ENCODE measurements around the gene ADGRG6. TPM values are rescaled to one million over a fixed set of nuclear protein-coding genes. Genes with fewer than 3 reads are reported as not detected.

The ADGRG6 gene
- total RNA-seq, 3 donors from 2014 or later = 8.2 to 29.6 (median 28.5) TPM

DNA sequence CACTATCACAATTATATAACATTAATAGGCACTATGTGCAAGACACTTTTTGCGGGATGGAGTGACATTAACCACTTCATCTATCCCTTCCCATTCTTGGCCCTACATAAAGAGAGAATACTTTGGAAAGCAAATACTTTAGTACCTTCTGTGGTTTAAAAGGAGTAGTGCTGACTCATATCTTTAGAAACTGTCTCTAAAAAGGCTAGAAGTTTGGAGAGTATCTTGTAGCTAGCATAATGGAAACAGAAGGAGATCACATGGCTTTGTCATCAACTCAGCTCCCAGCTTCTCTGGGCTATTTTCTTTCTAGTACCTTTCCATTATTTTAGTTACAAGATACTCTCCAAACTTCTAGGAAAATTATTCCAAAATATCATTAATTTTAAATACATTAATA, 157.5 kb downstream of the ADGRG6 start:
- no peak for DNase-seq (ENCODE audit: low spot score in 2 of 2)
- Histone ChIP-seq H3K4me1 (no peaks in the 10 kb centered on the region), H3K9me3 (no peaks in the 10 kb centered on the region), H3K36me3 (no peaks in the 10 kb centered on the region), H3K27me3 (no peaks in the 10 kb centered on the region), H3K27ac (no peak overlapping the region), H3K4me3 (no peak overlapping the region)
- intact Hi-C loops (cut with DNase I; ENCODE audit: low total_unique reads) = no loop called here
- TF ChIP-seq POLR2AphosphoS5 (IDR thresholded peaks at IDR 0.05) (no peak), POLR2A (IDR thresholded peaks at IDR 0.05) (no peak)
- TF ChIP-seq, protein P1, sequence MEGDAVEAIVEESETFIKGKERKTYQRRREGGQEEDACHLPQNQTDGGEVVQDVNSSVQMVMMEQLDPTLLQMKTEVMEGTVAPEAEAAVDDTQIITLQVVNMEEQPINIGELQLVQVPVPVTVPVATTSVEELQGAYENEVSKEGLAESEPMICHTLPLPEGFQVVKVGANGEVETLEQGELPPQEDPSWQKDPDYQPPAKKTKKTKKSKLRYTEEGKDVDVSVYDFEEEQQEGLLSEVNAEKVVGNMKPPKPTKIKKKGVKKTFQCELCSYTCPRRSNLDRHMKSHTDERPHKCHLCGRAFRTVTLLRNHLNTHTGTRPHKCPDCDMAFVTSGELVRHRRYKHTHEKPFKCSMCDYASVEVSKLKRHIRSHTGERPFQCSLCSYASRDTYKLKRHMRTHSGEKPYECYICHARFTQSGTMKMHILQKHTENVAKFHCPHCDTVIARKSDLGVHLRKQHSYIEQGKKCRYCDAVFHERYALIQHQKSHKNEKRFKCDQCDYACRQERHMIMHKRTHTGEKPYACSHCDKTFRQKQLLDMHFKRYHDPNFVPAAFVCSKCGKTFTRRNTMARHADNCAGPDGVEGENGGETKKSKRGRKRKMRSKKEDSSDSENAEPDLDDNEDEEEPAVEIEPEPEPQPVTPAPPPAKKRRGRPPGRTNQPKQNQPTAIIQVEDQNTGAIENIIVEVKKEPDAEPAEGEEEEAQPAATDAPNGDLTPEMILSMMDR (IDR thresholded peaks at IDR 0.05) = no peak

DNA sequence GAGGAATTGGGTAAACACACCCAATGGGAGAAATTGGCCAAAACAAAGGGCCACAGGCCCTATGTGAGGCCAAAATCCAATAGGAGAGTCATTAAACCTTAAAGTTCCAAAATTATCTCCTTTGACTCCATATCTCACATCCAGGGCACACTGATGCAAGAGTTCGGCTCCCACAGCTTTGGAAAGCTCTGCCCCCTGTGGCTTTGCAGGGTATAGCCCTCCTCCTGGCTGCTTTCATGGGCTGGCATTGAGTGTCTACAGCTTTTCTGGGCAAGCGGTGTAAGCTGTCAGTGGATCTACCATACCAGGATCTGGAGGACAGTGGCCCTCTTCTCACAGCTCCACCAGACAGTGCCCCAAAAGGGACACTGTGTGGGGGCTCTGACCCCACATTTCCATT, 160.5 kb downstream of the ADGRG6 start:
- intact Hi-C loops (cut with DNase I; ENCODE audit: low total_unique reads) = no loop called here
- Histone ChIP-seq H3K36me3 (no peaks in the 10 kb centered on the region), H3K4me1 (no peaks in the 10 kb centered on the region), H3K4me3 (no peak overlapping the region), H3K9me3 (no peaks in the 10 kb centered on the region), H3K27me3 (no peaks in the 10 kb centered on the region), H3K27ac (no peak overlapping the region)
- no peak for DNase-seq (ENCODE audit: low spot score in 2 of 2)
- TF ChIP-seq, protein P1 (IDR thresholded peaks at IDR 0.05) = no peak
- TF ChIP-seq POLR2AphosphoS5 (IDR thresholded peaks at IDR 0.05) (no peak), POLR2A (IDR thresholded peaks at IDR 0.05) (no peak)

DNA sequence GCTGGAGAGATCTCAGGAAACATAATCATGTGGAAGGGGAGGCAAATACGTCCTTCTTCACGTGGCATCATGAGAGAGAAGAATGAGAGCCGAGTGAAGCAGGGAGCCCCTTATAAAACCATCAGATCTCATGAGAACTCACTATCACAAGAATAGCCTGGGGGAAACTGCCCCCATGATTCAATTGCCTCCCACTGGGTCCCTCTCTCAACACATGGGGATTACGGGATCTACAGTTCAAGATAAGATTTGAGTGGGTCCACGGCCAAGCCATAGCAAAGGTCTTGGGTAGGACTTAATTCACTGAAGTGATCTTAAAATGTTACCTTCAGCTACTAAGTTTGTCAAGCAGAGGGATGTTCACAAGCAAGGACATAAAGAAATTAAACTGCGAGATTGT, 162.2 kb downstream of the ADGRG6 start:
- no peak for DNase-seq (ENCODE audit: low spot score in 2 of 2)
- H3K4me1 ChIP-seq = no peaks in the 10 kb centered on the region
- intact Hi-C loops (cut with DNase I; ENCODE audit: low total_unique reads) = no loop called here

DNA sequence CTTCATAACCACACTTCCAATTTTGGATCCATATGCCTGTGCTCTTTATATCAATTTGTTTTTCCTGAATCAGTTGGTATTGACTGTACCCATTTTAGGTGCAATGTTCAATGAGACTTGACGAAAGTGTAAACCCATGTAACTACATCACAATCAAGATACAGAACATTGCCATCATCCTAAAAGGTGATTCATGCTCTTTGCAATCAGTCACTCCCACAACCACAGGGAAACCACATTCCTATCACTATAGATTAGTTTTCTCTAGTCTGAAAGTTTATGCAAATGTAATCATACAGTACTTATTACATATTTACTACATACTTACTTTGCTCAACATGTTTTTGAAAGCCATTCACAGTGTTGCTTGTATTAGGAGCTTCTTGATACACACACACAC, 167.4 kb downstream of the ADGRG6 start:
- no peak for TF ChIP-seq POLR2AphosphoS5 (IDR thresholded peaks at IDR 0.05)
- TF ChIP-seq, protein P1 (IDR thresholded peaks at IDR 0.05) = no peak
- TF ChIP-seq POLR2A (IDR thresholded peaks at IDR 0.05) = no peak
- intact Hi-C loops (cut with DNase I; ENCODE audit: low total_unique reads) = no loop called here
- Histone ChIP-seq H3K36me3 (no peaks in the 10 kb centered on the region), H3K27ac (no peak overlapping the region), H3K4me1 (no peaks in the 10 kb centered on the region), H3K9me3 (peaks cover 0 to 9% of the 10 kb centered on the region in 2 donors), H3K27me3 (no peaks in the 10 kb centered on the region), H3K4me3 (no peak overlapping the region)
- DNase-seq (ENCODE audit: low spot score in 2 of 2) = no peak

More for the DNA sequence above, 162.2 kb downstream of the ADGRG6 start:
- Histone ChIP-seq H3K9me3 (peaks cover 0 to 7% of the 10 kb centered on the region in 2 donors), H3K4me3 (no peak overlapping the region), H3K27ac (no peak overlapping the region), H3K36me3 (no peaks in the 10 kb centered on the region), H3K27me3 (no peaks in the 10 kb centered on the region)
- TF ChIP-seq POLR2A (IDR thresholded peaks at IDR 0.05) (no peak), POLR2AphosphoS5 (IDR thresholded peaks at IDR 0.05) (no peak)
- TF ChIP-seq, protein P1 (IDR thresholded peaks at IDR 0.05) = no peak

- Histone ChIP-seq H3K4me3 (no peak overlapping the region), H3K4me1 (no peaks in the 10 kb centered on the region), H3K36me3 (no peaks in the 10 kb centered on the region), H3K9me3 (peaks cover 0 to 9% of the 10 kb centered on the region in 2 donors), H3K27ac (no peak overlapping the region), H3K27me3 (no peaks in the 10 kb centered on the region)
- TF ChIP-seq POLR2AphosphoS5 (IDR thresholded peaks at IDR 0.05) (no peak), POLR2A (IDR thresholded peaks at IDR 0.05) (no peak)
- TF ChIP-seq, protein P1 (IDR thresholded peaks at IDR 0.05) = no peak
- intact Hi-C loops (cut with DNase I; ENCODE audit: low total_unique reads) = no loop called here
- DNase-seq (ENCODE audit: low spot score in 2 of 2) = no peak
Observed at GRCh38 chr6:142470421-142470820, 168.6 kb downstream of the ADGRG6 start.

All from breast epithelium (tissue), 4 donors.